Esophagus muscularis mucosa (tissue), 4 donors: ENCODE measurements around the gene ABHD6. TPM values are rescaled to one million over a fixed set of nuclear protein-coding genes. Genes with fewer than 3 reads are reported as not detected.
"Not testable (repeated sequence)": the region's sequence is repeated elsewhere in the genome, so short reads cannot be mapped to it uniquely, and the experiment has no call there.

Experiments used
- DNase-seq: peaks from one replicate; pipeline ENCODE4 v3.0.0-alpha.2; 2017; ENCODE audit errors: extremely low spot score
- H3K27ac ChIP-seq, 4 donors: fragments of 200-600 bp; sonication (generic); replicated peaks in 1 of 4; 1 replicate in 3 of 4; 2 replicates in 1 of 4; pipeline ENCODE4 v1.5.1; 2016 to 2019; ENCODE audit warnings: mild to moderate bottlenecking in 1 of 4
- H3K27me3 ChIP-seq, 4 donors: fragments of 200-600 bp; sonication (generic); one replicate each; pipeline versions ENCODE4 v1.5.1 to v1.6.0; 2016 to 2019
- H3K36me3 ChIP-seq, 4 donors: fragments of 200-600 bp; sonication (generic); one replicate each; pipeline ENCODE4 v1.5.1; 2016 to 2019
- H3K4me1 ChIP-seq, 4 donors: fragments of 200-600 bp; sonication (generic); one replicate each; pipeline ENCODE4 v1.5.1; 2016 to 2019
- H3K4me3 ChIP-seq, 4 donors: fragments of 200-600 bp; sonication (generic); 1 replicate in 2 of 4; 2 replicates in 2 of 4; pipeline ENCODE4 v1.5.1; 2016 to 2019; ENCODE audit warnings: mild to moderate bottlenecking in 4 of 4, moderate library complexity in 1 of 4
- H3K9me3 ChIP-seq, 4 donors: fragments of 200-600 bp; sonication (generic); 1 replicate in 3 of 4; 2 replicates in 1 of 4; pipeline ENCODE4 v1.5.1; 2016 to 2019
- CTCF ChIP-seq, 3 experiments: fragments of 200-600 bp in 2 of 3; fragments of 450-650 bp in 1 of 3; sonication (generic) in 2 of 3; IDR thresholded peaks; one replicate each; pipeline ENCODE4 v1.5.1; 2017 to 2019; ENCODE audit warnings: antibody characterized with exemption in 3 of 3, mild to moderate bottlenecking in 2 of 3, moderate library complexity in 1 of 3
- EP300 ChIP-seq: sonication (generic); formaldehyde crosslinking; IDR thresholded peaks from one replicate; pipeline ENCODE4 v1.6.1; 2017; ENCODE audit warnings: antibody characterized with exemption
- POLR2A ChIP-seq: fragments of 450-650 bp; IDR thresholded peaks from one replicate; pipeline ENCODE4 v1.6.1; 2017; ENCODE audit warnings: antibody characterized with exemption, moderate library complexity, mild to moderate bottlenecking, low read depth
- POLR2AphosphoS5 ChIP-seq, 2 donors: sonication (generic); formaldehyde crosslinking; IDR thresholded peaks; one replicate each; pipeline ENCODE4 v1.6.1; 2017; ENCODE audit warnings: antibody characterized with exemption in 2 of 2
- WGBS: methylation state at CpG from one replicate; pipeline ENCODE4 v1.1.5; 2018; 5-methylcytosine and 5-hydroxymethylcytosine counted together
- intact Hi-C: fragments of 100-400 bp; cut with DNase I; formaldehyde crosslinking; loops from one replicate; pipeline ENCODE4 v1.15.1; 2023
- total RNA-seq, 4 donors: library from RNA; depleted of rRNA; stranded (reverse); fragments of >200 nt; gene quantifications; one replicate each; pipeline versions ENCODE4 v1.1.0 to v1.2.1, GENCODE V29; 2016

Gene ABHD6
- total RNA-seq, 4 donors from 2014 or later = 13.1 to 20.3 (median 17.9) TPM

- no peak for DNase-seq
- intact Hi-C loops = no loop called here
Observed at GRCh38 chr3:58241306-58242044, 3.9 kb downstream of the ABHD6 start.

GRCh38 chr3:58242340-58242739 is 4.7 kb downstream of the ABHD6 start:
- H3K9me3 ChIP-seq = no peaks in the 10 kb centered on the region
- DNase-seq = no peak
- H3K27ac ChIP-seq = no peak overlapping the region
- H3K4me1 ChIP-seq = peaks cover 16 to 25% (median 19%) of the 10 kb centered on the region in 4 donors
- intact Hi-C loops = no loop called here
- 63% methylated on average over 1 of the region's 1 CpG for WGBS
- H3K27me3 ChIP-seq = no peaks in the 10 kb centered on the region
- H3K36me3 ChIP-seq = no peaks in the 10 kb centered on the region
- H3K4me3 ChIP-seq = no peak overlapping the region
- TF ChIP-seq POLR2A (no peak), CTCF (IDR thresholded peaks at IDR 0.05) (no peak), POLR2AphosphoS5 (IDR thresholded peaks at IDR 0.05) (no peak), EP300 (no peak)

More at GRCh38 chr3:58241306-58242044, 3.9 kb downstream of the ABHD6 start:
- Histone ChIP-seq H3K4me1 (peaks cover 18 to 32% (median 25%) of the 10 kb centered on the region in 4 donors), H3K9me3 (no peaks in the 10 kb centered on the region), H3K4me3 (no peak overlapping the region), H3K36me3 (no peaks in the 10 kb centered on the region), H3K27me3 (no peaks in the 10 kb centered on the region), H3K27ac (no peak overlapping the region)
- 92% methylated on average over 4 of the region's 4 CpGs for WGBS
- TF ChIP-seq POLR2AphosphoS5 (IDR thresholded peaks at IDR 0.05) = no peak
- TF ChIP-seq EP300 = no peak
- no peak for TF ChIP-seq CTCF (IDR thresholded peaks at IDR 0.05)
- TF ChIP-seq POLR2A = no peak

GRCh38 chr3:58242860-58243259 is 5.3 kb downstream of the ABHD6 start:
- H3K27ac ChIP-seq = not testable (repeated sequence)

GRCh38 chr3:58243976-58244585 is 6.5 kb downstream of the ABHD6 start:
- H3K27me3 ChIP-seq = no peaks in the 10 kb centered on the region
- DNase-seq = no peak
- H3K27ac ChIP-seq = no peak overlapping the region
- H3K9me3 ChIP-seq = no peaks in the 10 kb centered on the region
- WGBS = 87% methylated on average over 6 of the region's 6 CpGs
- peaks cover 6 to 16% (median 10%) of the 10 kb centered on the region in 4 donors for H3K4me1 ChIP-seq
- no peak overlapping the region for H3K4me3 ChIP-seq
- no peak for TF ChIP-seq EP300
- no peak for TF ChIP-seq POLR2AphosphoS5 (IDR thresholded peaks at IDR 0.05)
- no peak for TF ChIP-seq POLR2A
- no peak for TF ChIP-seq CTCF (IDR thresholded peaks at IDR 0.05)
- H3K36me3 ChIP-seq = no peaks in the 10 kb centered on the region
- intact Hi-C loops = no loop called here

More at GRCh38 chr3:58242860-58243259, 5.3 kb downstream of the ABHD6 start:
- H3K4me3 ChIP-seq, H3K27me3 ChIP-seq, DNase-seq, H3K9me3 ChIP-seq, H3K36me3 ChIP-seq, intact Hi-C loops: not testable (repeated sequence)
- WGBS = 73% methylated on average over 4 of the region's 4 CpGs
- peaks cover 16 to 25% (median 19%) of the 10 kb centered on the region in 4 donors for H3K4me1 ChIP-seq

- no peak for DNase-seq
- intact Hi-C loops = no loop called here
- no peak overlapping the region for H3K4me3 ChIP-seq
- H3K4me1 ChIP-seq = peaks cover 6 to 27% (median 22%) of the 10 kb centered on the region in 4 donors
- no peak overlapping the region for H3K27ac ChIP-seq
- WGBS = 82% methylated on average over 8 of the region's 8 CpGs
- H3K27me3 ChIP-seq = no peaks in the 10 kb centered on the region
- no peaks in the 10 kb centered on the region for H3K36me3 ChIP-seq
- H3K9me3 ChIP-seq = no peaks in the 10 kb centered on the region
- TF ChIP-seq EP300 (no peak), CTCF (IDR thresholded peaks at IDR 0.05) (no peak), POLR2AphosphoS5 (IDR thresholded peaks at IDR 0.05) (no peak), POLR2A (no peak)
Observed at GRCh38 chr3:58246148-58247047, 8.8 kb downstream of the ABHD6 start.
